Left kidney (tissue), 2 donors: ENCODE data around the gene RREB1. TPM values are rescaled to one million over a fixed set of nuclear protein-coding genes. Genes with fewer than 3 reads are reported as not detected.
"Not testable (repeated sequence)": the region's sequence is repeated elsewhere in the genome, so short reads cannot be mapped to it uniquely, and the experiment has no call there.

Experiments
- DNase-seq: peaks from one replicate; pipeline ENCODE4 v3.0.0-alpha.2; 2013
- polyA plus RNA-seq: library from polyadenylated mRNA; unstranded; fragments of 120-200 nt; gene quantifications from one replicate; pipeline ENCODE4 v1.2.1, GENCODE V29; 2013; ENCODE audit not compliant: insufficient read length

Gene RREB1
- polyA plus RNA-seq, 1 donor: 23.9 TPM

DNA sequence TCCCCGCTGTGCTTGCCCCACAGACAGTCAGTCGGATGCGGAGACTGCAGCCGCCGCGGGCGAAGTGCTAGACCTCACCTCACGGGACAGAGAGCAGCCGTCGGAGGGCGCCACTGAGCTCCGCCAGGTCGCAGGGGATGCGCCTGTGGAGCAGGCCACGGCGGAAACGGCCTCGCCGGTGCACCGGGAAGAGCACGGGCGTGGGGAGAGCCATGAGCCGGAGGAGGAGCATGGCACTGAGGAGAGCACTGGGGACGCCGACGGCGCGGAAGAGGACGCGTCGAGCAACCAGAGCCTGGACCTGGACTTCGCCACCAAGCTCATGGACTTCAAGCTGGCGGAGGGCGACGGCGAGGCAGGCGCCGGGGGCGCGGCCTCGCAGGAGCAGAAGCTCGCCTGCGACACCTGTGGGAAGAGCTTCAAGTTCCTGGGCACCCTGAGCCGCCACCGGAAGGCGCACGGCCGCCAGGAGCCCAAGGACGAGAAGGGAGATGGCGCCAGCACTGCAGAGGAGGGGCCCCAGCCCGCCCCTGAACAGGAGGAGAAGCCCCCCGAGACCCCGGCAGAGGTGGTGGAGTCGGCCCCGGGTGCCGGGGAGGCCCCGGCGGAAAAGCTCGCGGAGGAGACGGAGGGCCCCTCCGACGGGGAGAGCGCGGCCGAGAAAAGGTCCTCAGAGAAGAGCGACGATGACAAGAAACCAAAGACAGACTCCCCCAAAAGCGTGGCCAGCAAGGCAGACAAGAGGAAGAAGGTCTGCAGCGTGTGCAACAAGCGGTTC is 138.8 kb downstream of the RREB1 start:
- no peak for DNase-seq

- DNase-seq: no peak
Measured at GRCh38 chr6:7247179-7247456, 139.4 kb downstream of the RREB1 start.

- no peak for DNase-seq
Measured at GRCh38 chr6:7247828-7248227, 140.1 kb downstream of the RREB1 start.

DNA sequence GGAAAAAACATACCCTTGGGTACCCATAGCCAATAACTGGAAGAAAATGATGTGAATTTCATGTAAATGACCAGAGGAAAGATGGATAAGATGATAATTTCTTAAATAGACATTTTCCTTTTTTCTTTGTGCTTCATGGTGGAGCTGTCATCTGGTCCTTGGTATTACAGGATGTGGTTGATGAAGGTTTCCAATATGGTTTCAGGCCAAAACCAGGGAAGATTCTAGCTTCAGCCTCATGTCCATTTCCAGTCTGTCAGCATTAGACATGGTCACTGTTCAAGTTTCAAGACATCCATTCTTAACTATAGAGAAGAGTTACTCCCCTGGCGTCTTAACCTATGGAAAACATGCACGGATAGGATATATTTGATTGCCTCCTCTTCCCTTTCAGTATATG is 141.6 kb downstream of the RREB1 start:
- no peak for DNase-seq

- DNase-seq: no peak
Measured at GRCh38 chr6:7249946-7250643, 142.3 kb downstream of the RREB1 start.

DNA sequence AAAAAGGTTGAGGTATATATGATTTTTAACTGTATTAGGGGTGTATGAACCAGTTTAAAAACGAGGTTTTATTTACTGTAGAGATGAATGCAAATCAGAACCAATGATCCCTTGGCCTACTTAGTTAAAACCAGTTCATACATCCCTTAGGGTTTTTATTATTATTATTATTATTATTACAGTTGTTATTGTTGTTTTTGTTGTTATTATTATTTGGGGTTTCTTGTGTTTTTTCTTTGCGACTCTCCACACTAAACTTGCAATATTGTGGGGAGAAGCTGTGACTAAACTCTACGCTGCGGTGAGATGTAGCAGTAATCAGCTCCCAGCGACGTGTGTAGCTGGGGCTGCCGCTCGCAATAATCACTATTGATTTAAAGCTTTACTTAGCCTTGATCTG is 143.1 kb downstream of the RREB1 start:
- no peak for DNase-seq

- DNase-seq: no peak
Measured at GRCh38 chr6:7251646-7252260, 144.0 kb downstream of the RREB1 start.

GRCh38 chr6:7252390-7252789 is 144.6 kb downstream of the RREB1 start:
- no peak for DNase-seq

DNA sequence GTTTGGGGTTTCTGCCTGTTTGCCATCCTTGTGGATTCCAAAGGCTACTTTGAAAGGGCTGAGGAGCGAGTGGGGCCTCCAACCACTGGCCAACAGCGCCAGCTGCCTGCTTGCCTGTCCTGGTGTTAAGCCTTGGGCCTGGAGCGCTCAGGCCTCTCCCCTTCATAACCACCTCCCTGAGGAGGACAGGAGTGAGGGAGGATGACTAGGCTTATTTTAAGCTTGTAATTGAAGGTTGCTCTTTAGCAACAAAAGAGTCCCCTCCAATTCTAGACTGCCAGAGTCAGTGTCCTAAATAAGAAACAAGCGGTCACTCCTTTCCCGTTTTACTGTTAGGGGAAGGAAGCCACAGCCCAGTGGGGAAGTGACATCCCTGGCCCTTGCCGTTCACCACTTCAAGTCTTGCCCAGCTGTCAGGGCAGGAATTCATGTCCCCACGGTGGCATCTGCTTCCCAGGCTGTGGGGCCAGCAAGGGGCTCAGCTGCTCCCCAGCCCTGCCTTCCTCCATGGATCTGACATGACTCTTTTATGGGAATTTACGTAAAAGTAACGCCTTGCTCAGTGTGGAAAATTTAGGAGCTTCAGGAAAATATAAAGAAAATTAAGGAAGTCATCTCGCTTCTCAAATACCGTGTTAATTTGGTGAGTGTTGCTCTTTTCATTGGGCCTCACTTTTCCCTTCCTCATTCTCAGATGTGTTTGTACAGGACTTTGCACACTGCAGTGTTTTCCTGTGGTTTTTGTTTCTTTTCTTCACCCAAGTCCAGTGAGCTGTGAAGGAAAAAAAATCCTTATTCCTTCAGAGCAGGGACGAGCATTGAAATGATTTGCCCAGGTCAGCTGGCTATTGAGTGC is 147.4 kb downstream of the RREB1 start:
- no peak for DNase-seq

DNA sequence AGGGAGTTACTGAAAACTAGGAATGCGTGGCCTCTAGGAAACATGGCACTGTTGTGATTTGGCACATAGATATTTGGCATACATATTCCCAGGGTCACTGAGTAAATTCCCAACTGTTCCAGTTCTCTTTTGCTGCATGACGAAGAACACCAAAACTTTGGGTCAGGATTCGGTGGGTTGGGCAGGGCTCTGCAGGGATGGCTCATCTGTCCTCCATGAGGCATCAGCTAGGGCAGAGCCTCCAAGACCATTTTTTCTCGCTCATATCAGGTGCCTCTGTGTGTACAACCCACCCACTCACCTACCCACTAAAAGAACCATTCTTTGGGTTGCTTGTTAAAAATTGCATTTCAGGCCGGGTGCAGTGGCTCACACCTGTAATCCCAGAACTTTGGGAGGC is 148.2 kb downstream of the RREB1 start:
- DNase-seq: no peak

DNA sequence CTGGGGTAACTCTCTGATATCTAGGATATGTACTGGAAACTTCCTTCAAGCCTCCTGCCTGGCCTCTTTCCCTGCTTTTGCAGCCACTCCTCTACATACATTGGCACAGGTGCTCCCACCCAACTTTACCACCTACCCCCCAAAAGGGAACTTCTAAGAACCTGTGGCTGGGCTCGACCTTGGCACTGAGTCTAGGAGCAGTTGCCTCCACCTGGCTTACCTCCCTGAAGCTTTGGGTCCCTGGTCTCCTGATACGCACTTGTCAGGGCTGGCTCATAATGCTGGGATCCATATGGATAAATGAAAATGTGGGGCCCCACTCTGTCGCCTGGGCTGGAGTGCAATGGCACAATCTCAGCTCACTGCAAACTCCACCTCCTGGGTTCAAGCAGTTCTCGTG is 149.0 kb downstream of the RREB1 start:
- no peak for DNase-seq

GRCh38 chr6:7257521-7258230 is 149.9 kb downstream of the RREB1 start:
- no peak for DNase-seq

- DNase-seq: no peak
Measured at GRCh38 chr6:7258231-7258763, 150.5 kb downstream of the RREB1 start.

DNA sequence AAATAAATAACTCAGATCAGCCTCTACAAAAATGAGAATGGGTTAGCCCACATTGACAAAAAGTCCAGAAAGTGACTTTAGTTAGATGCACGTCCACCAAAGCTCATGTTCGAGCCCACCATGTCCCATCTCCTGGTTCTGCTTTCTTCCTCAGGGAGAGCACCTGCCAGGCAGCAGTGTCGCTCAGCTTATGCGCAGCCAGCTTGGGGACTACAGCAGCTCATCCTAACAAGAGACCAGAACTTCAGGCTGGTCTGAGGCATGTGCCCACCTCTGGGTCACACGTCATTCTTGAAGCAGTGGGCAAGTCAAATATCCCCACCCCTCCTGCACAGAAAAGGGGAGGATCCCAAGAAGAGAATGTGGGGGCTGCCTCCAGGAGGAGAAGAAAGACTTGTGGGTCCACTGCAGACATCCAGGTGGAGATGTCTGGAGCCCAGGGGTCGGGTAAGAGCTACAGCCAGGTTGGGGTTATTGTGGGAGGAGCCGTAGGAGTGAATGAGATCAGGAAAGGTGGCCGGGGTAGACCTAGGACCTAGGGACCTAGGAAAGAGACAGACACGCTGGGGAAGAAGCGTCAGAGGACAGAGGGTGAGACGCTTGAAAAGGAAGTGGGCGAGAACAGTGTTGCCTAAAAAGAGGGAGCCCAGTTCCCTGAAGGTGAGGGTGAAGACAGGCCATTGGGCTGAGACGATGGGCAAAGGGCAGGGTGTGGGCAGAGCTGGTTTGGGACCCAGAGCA is 152.7 kb downstream of the RREB1 start:
- no peak for DNase-seq

DNA sequence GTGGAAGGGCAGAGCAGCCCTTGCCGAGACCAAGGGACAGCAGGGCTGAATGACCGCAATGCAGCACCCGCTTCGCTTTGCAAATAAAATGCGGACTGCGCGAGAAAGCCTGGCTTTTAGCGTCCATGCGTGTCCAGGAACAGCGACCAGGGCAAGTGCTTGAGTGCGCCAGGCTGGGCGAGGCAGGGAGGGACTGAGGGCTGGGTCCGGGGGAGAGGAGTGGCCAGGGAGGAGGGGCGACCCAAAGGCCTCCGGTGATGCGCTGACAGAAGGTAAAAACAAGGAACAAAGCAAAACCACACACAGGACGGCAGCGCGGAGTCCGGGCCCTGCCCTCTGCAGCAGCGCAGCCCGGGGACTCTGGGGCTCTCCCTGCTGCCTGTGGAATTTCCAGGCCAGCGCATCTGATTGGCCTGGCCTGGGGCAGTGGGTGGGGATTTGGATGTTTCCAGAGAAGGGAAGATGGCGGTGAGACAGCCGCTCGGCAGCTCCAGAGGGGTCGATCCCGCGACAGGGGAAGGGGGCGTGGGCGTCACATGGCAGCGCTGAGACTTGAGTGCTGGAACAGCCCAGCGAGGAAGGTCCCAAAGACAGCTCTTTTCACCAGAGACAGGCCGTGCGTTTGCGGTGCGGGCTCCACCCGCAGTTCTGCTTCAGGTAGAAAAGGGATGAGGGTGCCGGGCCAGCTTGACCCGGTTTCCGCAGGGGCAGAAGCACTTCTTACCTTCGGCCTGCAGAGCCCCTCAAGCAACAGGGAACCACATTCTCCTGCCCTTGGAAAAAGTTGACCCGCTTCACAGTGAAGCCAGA is 153.5 kb downstream of the RREB1 start:
- DNase-seq: peak; percentile 90

DNA sequence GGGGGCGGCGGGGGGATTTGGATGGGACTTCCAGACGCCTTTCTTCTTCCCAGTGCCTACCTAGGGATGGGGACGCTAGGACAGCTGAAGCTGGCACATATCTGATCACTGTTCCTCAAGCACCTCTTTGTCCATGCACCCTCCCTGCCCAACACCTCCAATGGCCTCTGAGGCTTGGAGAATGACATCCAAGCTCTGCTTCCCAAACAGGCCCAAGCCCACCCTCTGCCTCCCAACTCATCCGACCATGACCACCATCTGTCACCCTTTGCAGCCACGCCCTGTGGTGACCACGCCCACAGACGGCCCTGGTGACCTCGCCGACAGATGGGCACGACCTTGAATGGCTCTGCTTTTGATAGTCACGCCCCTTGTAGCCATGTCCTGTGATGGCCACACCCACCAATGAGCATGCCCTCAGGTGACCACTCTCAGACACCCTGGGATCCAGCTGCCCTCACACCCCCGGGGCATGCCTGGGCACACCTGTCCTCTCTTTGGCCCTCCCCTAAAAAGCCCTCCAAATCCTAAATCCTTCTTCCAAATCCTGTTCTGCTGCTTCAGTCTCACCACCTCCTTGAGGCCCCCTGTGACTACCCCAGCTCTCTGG is 154.2 kb downstream of the RREB1 start:
- no peak for DNase-seq

DNA sequence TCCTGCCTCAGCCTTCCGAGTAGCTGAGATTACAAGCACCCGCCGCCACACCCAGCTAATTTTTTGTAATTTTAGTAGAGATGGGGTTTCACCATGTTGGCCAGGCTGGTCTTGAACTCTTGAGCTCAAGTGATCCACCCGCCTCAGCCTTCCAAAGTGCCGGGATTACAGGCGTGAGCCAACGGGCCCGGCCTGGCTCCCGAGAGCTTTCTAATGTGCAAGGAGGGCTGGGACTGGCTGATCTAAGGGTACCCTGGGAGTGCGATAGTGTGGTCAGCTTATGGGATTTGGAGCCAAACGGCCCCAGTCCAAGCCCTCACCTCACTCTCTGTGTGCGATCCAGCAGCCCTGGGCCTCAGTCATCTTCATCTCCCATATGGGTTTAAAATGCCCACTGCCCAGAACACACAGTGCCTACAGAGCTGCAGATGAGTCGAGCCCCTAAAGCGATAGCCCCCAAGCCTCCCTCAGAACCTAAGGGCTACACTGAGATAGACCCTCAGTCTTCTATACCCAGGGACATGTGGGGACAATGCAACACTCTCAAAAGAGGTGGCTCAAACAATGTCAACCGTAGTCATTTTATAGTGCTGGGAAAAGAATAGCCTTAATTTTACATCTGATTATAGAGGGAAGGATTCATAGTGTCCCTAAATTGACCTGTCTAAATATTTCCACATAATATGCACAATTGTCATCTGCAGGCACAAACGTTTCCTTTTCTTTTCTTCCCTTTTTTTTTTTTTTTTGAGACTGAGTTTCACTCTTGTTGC is 155.2 kb downstream of the RREB1 start:
- no peak for DNase-seq

DNA sequence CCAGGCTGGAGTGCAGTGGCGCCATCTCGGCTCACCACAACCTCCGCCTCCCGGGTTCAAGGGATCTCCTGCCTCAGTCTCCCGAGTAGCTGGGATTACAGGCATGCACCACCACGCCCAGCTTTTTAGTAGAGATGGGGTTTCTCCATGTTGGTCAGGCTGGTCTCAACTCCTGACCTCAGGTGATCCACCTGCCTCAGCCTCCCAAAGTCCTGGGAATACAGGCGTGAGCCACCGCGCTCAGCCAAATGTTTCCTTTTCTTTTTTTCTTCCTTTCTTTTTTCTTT is 155.7 kb downstream of the RREB1 start:
- not testable (repeated sequence) for DNase-seq

DNA sequence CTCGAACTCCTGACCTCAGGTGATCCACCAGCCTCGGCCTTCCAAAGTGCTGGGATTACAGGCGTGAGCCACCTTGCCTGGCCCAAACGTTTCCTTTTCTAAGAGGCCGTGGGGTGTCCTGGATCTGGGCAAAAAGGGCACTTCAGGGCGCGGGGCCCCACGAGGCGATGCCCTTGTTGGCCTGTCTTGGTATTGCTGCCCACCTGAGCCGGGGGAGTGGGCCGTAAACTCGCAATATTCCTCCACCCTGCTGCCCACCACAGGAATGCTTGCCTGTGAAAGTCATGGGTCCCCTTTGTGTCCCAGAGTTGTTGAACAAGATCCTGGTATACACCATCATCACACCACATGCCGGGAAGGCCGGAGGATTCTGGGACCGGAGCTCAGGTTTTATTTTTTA is 156.3 kb downstream of the RREB1 start:
- DNase-seq: no peak
